GM19351 (cell line): Measurements from ENCODE around the gene GATAD2A.

Source experiments
- ATAC-seq: cut with Tn5 transposase; IDR thresholded peaks from one replicate; pipeline ENCODE4 v1.9.1; 2021; ENCODE audit warnings: mild to moderate bottlenecking, moderate library complexity; ENCODE audit not compliant: unreplicated experiment

The GATAD2A gene

DNA sequence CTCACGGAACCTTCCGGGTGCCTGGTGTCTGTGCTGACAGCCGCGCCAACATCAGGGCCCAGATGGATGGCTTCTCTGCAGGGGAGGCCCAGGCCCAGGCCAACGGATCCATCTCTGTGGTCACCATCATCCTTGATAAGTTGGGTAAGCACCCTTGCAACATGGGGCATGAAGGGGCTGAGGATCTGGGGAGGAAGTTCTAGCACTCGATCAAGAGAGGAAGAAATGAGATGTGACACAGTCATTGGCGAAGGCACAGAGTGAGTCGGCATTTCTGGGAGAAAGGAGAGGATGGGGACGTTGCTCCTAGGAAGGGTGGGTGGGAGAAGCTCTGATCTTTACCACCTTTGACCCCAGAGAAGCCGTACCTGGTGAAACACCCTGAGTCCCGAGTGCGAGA, 137.0 kb downstream of the GATAD2A start:
- ATAC-seq: no peak

- no peak for ATAC-seq
Measured at GRCh38 chr19:19543101-19543500, 137.6 kb downstream of the GATAD2A start.

GRCh38 chr19:19543640-19544039, 138.2 kb downstream of the GATAD2A start:
- ATAC-seq: no peak

- no peak for ATAC-seq
Measured at GRCh38 chr19:19544257-19544953, 138.9 kb downstream of the GATAD2A start.

DNA sequence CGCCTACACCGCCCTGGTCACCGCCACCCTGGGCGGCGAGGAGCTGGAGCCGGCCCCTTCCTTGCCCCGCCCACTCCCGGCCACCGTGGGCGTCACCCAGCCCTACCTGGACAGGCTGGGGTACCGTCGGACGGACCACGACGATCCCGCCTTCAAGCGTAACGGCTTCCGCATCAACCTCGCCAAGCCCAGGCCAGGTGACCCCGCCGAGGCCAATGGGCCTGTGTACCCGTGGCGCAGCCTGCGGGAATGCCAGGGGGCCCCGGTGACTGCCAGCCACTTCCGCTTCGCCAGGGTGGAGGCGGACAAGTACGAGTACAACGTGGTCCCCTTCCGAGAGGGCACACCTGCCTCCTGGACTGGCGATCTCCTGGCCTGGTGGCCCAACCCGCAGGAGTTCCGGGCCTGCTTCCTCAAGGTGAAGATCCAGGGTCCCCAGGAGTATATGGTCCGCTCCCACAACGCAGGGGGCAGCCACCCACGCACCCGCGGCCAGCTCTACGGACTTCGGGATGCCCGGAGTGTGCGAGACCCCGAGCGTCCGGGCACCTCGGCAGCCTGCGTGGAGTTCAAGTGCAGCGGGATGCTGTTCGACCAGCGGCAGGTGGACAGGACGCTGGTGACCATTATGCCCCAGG, 139.6 kb downstream of the GATAD2A start:
- no peak for ATAC-seq

DNA sequence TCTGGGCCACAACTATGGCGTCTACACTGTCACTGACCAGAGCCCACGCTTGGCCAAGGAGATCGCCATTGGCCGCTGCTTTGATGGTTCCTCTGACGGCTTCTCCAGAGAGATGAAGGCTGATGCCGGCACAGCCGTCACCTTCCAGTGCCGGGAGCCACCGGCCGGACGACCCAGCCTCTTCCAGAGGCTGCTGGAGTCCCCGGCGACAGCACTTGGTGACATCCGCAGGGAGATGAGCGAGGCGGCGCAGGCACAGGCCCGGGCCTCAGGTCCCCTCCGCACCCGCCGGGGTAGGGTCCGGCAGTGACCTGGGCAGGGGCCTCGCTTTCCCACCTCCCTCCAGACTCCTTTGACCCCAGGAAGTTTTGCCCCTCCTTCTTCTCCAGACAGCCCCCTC, 140.2 kb downstream of the GATAD2A start:
- no peak for ATAC-seq

- no peak for ATAC-seq
Measured at GRCh38 chr19:19546751-19547162, 141.3 kb downstream of the GATAD2A start.

DNA sequence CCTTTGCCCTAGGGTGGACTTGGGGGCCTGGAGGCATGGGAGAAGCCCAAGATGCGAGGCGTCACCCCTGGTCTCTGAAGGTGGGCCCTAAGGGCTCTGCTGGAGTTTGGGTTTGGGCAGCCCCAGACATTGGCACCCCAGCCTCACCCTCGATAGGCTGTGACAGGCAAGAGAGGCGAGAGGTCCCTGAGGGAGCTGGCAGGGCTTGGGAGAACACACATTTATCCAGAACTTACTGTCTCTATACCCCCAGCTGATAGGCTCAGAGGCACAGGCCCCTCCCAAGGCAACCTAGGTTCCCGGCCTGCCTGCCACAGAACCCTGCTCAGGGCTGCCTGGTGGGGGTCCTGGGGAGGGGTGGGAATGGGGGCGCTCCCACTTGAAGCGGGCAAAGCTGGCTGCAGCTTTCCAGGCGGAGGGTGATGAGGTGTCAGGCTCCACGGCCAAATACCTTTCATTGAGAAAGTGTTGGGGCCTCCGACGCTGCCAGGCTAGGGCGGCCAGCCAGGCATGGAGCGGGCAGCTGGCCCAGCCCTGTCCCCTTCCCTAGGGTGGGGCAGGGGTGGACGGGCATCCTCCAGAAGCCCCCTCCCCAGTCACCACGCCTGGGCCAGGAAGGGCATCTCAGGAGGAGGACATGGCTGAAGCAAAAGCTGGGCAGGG, 142.3 kb downstream of the GATAD2A start:
- ATAC-seq: no peak

DNA sequence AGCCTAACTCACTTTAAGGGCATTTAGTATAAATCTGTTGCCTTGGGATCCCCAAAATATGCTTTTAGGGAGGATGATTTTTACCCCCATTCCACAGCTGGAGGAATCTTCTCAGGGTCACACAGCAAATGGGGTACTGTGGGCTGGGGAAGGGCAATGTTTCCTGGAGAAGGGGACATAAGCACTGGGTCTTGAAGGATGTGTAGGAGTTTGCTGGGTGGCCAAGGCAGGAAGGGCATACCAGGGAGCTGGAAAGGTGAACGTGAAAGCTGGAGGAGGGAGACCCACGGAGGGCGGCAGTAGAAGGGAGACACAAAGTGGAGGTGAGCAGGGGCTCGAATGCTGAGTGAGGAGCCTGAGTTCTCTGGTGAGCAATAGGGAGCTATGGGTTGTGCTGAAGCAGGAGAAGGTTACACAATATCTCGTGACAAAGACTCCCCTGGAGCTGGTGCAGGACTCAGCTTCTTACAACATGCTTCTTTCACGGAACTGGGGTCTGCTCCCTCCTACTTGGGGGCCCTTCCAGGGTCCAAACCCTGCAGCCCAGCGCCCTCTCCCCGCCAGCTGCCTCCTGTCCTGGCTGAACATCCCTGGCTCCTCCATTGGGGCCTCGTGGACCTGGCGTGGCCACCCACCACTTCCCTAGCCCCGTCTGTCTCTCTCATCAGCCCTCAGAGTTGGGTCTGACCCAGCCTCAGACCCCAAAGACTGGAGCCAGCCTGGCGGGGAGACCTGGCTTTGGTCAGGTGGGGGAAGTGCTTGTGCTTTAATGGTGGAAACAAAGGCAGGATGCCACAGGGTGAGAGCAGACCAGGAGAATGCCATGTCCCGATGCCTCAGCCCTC, 143.7 kb downstream of the GATAD2A start:
- no peak for ATAC-seq

DNA sequence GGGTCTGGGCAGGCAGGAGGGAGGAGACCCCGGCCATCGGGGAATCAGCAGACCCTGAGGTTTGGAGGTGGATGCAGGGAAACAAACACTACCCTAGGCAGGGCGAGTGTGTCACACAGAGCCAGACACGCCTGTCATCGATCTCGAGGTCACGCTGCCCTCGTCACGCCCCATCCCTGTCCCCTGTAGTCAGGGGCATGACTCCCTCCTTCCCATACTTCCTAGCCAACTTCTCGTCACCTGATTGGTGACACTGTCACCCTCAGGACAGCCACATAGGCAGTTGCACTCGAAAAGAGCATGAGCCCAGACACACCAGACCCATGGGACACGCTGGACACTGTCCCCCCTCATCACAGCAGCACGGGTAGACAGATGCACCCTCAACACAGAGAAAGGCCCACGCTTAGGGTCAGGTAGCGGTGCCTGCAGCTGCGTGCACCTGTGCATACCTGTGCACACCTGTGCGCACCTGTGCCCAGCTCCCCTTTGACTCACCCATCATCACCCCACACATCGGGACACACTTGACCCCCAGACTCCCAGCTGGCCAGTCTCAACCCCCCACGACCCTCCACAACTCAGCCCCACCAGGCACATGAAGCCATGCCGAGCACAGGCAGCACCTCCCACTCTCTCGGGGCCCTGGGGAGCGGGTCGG, 144.5 kb downstream of the GATAD2A start:
- no peak for ATAC-seq

DNA sequence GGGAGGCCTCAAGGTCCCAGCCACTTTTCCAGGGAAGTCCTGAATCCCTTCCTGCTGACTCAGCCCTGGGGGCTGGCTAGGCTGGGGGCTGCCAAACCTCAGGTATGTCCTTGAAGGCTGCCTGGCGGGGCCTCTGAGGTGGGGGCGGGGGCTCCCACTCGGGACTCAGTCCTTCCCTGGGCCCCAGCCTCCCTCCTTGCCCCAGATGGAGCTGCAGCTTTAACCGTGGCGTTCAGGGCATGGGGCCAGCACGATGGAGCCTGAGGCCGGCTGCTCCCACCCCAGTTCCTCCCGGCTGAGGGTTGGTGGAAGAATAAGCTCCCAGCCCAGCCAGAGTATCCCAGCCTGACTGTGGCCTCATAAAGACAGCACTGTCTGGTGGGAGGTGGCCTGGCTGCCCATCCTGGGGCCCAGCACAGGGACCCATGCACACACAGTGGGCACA, 145.0 kb downstream of the GATAD2A start:
- ATAC-seq: no peak

GRCh38 chr19:19550972-19551852, 145.7 kb downstream of the GATAD2A start:
- ATAC-seq: no peak

DNA sequence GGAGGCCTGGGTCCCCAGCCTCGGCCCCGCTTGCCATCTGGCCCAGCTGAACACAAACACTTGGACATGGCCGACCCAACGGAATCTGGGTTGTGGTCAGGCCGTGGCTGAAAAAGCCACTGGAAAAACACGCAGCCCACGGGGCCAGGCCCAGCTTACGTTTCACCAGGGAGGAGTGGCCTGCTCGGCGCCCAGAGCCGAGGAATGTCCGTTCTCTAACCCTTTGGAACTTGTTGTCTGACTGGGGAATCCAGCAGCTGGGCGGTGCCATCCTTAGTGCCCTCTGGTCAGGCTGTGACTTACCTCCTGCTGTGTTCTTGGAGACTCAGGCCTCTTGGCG, 146.3 kb downstream of the GATAD2A start:
- ATAC-seq: no peak

DNA sequence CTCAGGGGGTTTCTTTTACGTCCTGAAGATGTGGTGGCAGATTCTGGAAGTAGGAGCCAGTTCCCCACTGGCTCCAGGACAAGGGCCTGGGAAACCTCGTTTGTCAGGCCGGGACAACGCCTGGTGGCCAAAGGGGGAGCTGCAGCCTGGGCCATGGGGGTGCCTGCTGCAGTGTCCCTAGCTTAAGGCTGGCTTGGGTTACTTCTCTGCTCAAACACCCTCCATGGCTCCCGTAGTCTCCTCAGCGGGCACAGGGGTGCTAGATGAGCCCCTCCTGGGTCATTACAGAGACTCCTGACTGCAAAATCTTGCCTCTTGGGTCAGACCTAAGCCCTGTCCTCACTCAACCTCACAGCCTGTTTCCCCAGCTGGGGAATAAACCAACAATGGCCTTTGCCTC, 147.3 kb downstream of the GATAD2A start:
- no peak for ATAC-seq

DNA sequence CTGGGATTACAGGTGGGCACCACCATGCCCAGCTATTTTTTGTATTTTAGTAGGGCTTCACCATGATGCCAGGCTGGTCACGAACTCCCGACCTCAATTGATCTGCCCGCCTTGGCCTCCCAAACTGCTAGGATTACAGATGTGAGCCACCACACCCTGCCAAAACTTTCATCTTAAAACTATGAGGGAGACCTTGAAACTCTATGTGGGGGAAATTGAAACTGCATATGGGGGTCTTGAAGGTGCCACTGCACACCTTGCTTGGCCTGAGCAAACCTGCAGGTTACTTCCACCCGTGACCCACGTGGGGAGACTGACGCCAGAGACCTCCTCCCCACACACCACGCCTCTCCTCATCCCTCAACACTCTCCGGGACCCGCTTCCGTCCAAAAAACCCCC, 148.2 kb downstream of the GATAD2A start:
- ATAC-seq: no peak

DNA sequence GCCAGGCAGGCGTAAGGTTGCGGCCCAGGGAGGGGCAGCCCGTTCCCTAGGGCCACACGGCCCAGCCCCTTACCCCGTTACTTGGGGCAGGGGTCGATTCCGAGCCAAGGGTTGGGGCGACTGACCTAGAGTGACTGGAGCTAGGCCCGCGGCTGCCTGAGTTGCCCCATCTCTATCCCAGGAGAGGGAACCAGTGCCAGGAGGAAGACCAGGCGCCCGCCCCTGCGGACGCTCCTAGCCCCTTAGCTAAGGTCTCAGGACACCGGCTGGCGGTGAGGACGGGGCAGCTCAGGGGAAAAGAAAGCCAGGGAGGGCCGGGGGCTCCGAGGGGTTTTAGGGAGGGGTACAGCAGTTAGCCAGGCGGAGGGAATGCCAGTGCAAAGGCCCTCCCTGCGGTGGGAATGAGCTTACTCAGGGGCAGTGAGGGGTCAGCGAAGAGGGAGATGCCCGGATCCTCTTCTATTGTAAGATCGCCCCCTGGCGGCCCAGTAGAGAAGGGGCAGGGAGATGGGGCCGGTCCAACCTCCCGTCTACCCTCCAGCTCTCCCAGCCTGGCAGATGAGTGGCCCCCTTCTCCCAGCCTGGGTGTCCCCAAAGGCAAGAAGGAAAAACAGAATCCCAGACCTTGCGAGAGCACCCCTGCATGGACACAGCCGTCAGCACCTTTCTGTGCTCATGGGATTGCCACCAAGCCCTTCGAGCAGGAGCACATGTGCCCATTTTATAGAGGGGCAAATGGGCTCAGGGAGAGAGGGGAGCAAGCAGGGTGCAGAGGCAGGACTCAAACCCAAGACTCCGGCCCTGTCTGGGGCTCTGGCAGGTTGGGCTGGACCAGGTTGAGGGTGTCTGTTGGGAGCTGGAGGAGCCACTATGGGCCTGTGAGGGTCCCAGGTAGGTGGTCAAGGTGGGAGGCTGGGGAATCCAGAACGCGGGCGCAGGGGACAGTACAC, 148.9 kb downstream of the GATAD2A start:
- ATAC-seq: no peak

- no peak for ATAC-seq
Measured at GRCh38 chr19:19558055-19558454, 152.6 kb downstream of the GATAD2A start.
